Mucosa of gallbladder (tissue), 1 donor: Measurements from ENCODE around the gene TAF10. TPM values are rescaled to one million over a fixed set of nuclear protein-coding genes. Genes with fewer than 3 reads are reported as not detected.

Experiments used
- DNase-seq: peaks from one replicate; pipeline ENCODE4 v3.0.0-alpha.2; 2020; ENCODE audit warnings: low spot score
- total RNA-seq: library from RNA; stranded (reverse); gene quantifications from one replicate; pipeline ENCODE4 v1.2.1, GENCODE V29; 2021
- donor health status: DM: no; HTN: no; CAD: no.

TAF10 gene
- total RNA-seq, 1 donor from 2014 or later, result 142 TPM

DNA sequence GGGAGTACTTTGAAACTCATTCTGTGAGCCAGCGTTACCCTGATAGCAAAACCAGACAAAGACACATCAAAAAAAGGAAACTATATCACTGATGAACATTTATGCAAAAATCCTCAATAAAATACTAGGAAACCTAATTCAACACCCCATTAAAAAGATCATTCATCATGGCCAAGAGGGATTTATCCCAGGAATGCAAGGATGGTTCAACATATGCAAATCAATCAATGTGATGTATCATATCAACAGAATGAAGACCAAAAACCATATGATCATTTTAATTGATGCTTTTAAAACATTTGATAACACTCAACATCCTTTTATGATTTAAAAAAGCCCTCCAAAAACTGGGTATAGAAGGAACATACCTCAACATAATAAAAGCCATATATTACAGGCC lies 28.4 kb downstream of the TAF10 start:
- no peak for DNase-seq

DNA sequence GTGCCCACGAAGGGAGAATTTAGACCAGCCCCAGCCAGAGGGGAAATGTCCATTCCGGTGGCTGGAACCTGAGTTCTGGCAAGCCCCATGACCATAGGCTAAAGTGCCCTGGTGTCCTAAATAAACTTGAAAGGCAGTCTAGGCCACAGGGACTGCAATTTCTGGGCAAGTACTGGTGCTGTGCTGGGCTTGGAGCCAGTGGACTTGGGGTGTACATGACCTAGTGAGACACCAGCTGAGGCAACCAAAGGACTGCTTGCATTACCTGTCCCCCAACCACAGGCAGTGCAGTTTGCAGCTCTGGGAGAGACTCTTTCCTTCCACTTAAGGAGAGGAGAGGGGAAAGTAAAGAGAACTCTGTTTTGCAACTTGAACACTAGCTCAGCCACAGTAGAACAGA lies 32.3 kb downstream of the TAF10 start:
- no peak for DNase-seq

- no peak for DNase-seq
Measured at GRCh38 chr11:6578134-6578533, 33.9 kb downstream of the TAF10 start.

DNA sequence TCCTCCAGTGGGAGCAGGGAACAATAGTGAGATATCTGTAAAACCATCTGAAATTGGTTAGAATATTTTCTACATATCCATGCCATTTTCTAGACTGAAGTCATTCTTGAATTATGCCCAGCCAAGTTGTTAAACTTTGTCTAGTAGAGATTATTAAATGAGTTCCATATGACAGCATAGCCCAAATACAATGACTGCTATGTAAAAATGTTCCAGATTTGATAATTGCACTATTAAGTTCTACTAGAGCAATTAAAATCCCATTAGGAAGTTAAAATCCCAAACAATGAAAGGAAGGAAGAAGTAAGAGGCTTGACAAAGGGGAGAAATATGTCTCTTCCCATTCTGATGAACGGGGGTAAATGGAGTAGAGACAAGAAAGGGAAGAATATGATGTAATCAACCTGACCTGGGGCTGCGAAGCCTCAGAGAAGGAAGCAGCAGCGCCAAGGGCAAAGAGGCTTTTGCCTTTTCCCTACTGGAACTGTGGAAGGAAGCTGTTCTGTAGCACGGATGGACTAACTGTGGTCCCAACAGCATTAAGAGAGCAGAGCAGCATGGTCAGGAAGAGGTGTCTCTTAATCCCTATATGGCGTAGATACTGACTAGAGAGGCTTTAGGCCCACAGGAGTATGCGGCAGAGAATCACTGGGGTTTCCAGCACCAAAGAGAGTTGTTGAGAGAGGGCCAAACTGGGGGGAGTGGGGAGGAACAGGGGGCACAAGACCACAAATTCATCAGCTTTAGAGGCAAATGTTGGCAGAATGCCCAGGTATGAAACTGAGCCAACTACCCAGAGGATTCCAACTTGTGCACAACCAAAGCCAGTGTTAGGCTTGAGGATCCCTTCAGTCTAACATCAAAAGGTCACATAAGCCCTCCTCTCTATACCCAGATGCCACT lies 35.3 kb downstream of the TAF10 start:
- DNase-seq, result no peak

DNA sequence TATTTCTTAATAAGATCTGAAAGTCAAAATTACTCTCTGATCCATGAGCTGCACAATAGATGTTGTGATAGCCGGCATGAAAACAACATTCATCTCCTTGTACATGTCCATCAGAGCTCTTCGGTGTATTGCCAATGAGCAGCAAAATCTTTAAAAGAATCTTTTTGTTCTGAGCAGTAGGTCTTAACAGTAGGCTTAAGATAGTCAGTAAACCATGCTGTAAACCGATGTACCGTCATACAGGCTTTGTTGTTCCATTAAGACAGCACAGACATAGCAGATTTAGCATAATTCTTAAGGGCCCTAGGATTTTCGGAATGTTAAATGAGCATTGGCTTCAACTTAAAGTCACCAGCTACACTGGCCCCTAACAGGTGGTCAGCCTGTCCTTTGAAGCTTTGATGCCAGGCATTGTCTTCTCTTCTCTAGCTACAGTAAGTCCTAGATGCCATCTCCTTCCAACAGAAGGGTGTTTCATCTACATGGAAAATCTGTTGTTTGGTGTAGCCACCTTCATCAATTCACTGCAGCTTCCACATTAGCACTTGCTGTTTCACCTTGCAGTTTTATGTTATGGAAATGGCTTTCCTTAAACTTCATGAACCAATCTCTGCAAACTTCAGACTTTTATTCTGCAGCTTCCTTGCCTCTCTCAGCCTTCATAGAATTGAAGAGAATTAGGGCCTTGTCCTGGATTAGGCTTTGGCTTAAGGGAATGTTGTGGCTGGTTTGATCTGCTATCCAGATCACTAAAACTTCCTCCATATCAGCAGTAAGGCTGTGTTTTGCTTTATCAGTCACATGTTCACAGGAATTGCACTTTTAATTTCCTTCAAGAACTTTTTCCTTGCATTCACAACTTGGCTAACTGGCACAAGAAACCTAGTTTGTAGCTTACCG lies 37.0 kb downstream of the TAF10 start:
- DNase-seq, result no peak

DNA sequence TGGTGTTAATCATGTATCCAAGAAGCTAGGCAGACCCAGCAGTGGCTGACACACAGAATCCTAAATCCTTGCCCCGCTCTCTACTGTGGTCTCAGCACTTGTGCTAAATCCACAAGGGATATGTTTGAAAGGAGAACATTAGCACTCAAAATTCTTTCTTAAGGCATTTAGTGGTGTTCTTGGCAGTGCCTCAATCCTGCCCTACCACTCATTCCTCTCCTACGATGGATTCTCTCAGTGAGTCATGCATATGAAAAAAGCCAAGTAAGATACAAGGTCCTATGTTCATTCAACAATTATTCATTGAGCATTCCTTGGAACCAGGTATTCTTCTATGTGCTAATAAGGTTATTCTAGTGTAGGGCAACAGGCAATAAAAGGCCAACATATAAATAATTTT lies 39.8 kb downstream of the TAF10 start:
- no peak for DNase-seq

DNA sequence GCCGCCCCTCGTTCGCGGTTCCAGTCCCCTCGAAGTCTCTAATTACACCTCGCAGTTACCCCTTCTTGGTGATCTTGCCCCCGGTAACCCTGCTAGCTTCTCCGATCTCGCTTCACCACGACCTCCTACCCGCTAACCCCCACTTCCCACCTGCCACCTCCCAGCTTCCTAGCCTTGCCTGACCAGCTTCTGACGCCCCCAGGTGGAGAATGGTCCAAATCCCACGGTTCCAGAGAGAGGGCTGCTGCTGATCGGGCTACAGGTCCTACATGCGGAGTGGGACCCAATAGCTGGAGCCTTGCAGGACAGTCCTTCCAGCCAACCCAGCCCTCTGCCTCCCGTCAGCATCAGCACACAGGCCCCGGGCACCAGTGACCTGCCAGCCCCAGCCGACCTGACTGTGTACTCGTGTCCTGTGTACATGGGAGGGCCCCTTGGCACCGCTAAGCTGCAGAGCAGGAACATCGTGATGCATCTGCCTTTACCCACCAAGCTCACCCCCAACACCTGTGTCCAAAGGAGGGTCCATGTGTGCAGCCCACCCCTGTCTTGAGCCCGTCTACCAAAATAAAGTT lies 40.5 kb downstream of the TAF10 start:
- DNase-seq, result no peak

- DNase-seq, result no peak
Measured at GRCh38 chr11:6570691-6571427, 41.2 kb downstream of the TAF10 start.

- no peak for DNase-seq
Measured at GRCh38 chr11:6569706-6570105, 42.3 kb downstream of the TAF10 start.

GRCh38 chr11:6568191-6568918 lies 43.7 kb downstream of the TAF10 start:
- DNase-seq, result peak; percentile 54

DNA sequence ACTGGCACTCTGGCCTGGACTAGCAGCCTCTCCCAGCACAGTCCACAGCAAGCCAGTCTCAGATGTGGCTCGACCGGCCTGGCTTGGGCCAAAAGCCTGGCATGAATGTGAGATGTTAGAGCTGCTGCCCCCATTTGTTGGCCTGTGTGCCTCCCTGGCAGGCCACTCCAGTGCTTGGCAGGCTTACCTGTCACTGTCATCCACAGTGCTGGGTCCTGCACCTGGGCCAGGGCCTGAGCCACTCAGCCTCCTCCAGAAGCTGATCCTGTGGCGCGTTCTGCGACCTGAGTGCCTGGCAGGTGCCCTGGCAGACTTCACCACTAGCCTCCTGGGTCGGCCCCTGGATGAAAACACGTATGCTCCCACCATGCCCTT lies 44.7 kb downstream of the TAF10 start:
- no peak for DNase-seq

DNA sequence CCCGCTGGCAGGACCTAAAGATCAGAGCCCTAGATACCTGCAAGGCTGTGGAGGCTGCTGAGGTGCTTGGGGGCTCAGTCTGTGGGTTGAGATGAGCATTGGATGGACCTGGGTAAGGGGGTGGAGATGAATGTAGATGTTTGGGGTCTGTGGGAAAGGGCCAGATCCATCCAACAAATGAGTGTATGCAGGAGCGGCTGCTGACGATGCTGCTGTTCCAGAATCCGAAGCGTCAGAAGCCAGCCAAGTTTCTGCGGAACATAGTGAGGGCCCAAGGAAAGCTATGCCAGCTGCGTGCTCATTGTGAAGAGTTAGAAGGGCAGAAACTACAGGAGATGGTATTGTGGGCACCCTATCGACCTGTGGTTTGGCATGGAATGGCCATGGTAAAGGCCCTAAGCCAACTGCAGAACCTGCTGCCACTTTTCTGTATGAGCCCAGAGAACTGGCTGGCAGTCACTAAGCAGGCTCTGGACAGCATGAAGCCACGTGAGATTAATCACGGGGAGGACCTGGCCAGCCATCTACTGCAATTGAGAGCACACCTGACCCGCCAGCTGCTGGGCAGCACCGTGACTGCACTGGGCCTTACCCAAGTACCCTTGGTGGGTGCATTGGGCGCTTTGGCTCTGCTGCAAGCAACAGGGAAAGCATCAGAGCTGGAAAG lies 45.2 kb downstream of the TAF10 start:
- DNase-seq, result no peak

- DNase-seq, result no peak
Measured at GRCh38 chr11:6565988-6566703, 45.9 kb downstream of the TAF10 start.

DNA sequence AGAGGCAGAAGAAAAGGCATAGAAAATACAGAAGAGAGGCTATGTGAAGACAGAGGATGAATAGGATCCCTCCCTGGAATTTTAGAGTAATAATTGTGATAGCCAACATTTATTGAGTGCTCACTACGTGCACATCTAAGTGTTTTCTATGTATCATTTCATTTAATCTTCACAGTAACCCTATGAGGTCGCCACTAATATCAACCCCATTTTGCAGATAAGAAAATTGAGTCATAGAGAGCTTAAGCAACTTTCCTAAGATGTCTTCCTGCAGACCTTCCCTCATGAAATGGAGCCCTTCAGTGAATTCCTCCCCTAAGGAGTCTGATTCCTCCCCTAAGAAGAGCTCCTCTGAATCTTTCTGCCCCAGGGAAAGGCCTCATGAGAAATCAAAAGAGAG lies 46.7 kb downstream of the TAF10 start:
- no peak for DNase-seq

DNA sequence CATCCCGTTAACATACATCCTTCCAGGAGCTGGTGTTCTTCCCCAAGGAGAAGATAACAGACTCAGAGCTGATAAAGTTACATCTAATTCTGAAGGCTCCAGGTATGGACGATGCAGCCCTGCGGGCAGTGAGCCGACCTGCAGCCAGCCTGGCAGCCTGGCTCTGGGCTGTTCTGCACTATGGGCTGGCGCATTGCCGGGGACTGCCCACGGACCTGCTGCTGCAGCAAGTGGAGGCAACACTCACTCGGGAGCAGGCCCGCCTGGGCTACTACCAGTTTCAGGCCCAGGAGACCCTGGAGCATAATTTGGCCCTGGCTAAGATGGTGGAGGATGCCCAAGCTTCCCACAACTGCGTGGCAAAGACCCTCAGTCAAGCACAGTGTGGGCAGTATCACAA lies 48.3 kb downstream of the TAF10 start:
- no peak for DNase-seq

- no peak for DNase-seq
Measured at GRCh38 chr11:6563121-6563619, 48.8 kb downstream of the TAF10 start.

- no peak for DNase-seq
Measured at GRCh38 chr11:6561288-6561687, 50.7 kb downstream of the TAF10 start.
